GM20431 (cell line): ENCODE measurements around the gene RSKR.
"Not testable (repeated sequence)": the region's sequence is repeated elsewhere in the genome, so short reads cannot be mapped to it uniquely, and the experiment has no call there.

Source experiments
- in situ Hi-C: fragments of 300-500 bp; cut with MseI, MboI; formaldehyde crosslinking; loops from one replicate; pipeline ENCODE4 v1.15.0; 2020; ENCODE audit warnings: low sequenced_read_pairs; ENCODE audit not compliant: unreplicated experiment

Gene RSKR

DNA sequence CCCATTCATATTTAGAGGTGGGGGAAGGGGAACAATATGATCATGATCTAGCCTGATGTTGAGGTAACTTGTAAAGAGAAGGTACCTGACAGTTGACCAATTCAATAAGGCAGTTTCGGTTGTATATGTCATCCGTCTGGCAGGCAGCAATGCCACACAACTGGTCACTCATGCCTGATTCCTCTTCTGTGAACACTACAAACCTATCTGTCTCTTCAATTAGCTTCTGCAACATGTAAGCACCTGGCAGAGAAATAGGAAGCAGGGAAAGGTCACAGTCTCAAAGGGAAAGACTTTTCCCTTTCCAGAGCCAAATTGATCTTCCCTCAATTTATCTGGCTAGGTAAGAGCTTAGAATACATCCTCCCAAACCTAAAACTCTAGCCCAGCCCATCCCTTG is 10.2 kb upstream of the RSKR start:
- in situ Hi-C loops, result no loop called here

DNA sequence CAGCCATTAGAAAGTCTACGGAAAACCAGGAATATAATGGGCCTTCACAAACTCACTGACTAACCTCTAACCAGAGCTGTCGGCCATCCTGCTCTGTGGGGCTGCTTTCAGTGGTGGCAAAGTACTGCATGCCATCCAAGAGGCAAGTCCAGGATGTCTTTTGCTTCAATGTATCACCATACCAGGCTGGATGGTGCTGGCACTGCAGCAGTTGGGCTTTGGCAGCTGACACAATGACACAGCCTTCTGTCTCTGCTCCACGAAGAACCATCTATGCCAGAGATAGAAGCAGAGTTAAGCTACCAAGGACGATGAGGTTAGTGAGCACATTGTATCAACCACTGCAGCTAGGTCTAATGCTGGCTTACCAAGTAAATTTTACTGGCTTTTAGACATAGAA is 9.7 kb upstream of the RSKR start:
- in situ Hi-C loops, result no loop called here

DNA sequence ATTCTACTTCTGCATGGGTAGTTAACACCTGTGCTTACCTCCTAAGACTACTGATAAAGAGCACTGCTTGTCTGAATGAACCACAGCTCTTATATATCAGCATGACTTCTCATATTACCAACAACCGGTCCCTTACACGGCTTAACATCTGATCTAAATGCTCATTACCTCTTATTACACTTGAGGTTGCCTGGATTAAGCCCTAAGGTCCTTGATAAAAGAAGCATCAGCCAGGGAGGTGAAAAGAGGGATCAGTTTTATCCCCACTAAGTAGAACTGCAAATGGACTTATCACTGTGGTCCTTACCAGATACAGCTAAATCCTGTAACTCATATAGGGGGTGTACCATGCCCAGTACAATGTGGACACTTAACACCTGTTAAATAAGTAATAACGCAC is 8.2 kb upstream of the RSKR start:
- in situ Hi-C loops, result no loop called here

DNA sequence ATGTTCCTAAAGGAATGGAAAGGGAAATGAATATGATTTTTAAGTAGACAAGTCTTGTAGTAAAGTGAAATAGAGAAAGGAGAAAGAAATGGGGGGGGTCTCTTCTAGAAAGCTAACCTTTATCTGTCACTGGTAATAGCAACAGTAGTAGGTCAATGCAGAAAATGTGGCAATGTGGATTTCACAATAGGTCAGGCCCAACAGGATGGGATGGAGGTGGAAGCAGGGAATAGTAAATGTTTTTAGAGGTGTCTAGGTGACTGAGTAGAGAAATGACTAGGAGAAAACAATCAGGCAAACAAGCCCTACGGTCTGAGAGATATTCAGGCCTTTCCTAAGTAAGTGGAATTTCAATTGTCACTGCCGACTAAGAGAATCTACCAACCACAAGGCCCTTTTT is 6.0 kb upstream of the RSKR start:
- in situ Hi-C loops, result no loop called here

- in situ Hi-C loops, result loop anchor here (10.0 kb wide), 1 partner anchor 124 kb away; no protein-coding TSS in a partner anchor
Observed at GRCh38 chr17:28618464-28618863, 4.5 kb upstream of the RSKR start.

DNA sequence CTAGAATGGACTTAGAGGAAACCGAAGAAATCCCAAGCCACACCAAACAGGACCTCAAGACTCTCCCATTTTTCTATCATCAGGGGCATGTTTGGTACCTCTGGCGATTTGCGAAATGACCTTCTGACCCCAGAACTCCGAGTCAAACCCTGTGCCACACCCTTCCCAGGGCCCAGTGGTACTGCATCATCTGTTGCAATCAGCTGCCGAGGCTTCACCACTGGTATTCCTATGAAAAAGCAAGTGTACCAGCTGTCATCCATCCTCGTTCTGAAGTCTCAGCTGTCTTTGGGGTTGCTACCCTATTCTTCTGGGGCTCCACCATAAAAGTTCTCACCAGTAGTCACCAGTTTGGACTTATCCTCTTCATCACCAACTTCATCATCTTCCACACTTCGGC is 2.3 kb upstream of the RSKR start:
- in situ Hi-C loops, result loop anchor here (10.0 kb wide), 1 partner anchor 121 kb away; no protein-coding TSS in a partner anchor

DNA sequence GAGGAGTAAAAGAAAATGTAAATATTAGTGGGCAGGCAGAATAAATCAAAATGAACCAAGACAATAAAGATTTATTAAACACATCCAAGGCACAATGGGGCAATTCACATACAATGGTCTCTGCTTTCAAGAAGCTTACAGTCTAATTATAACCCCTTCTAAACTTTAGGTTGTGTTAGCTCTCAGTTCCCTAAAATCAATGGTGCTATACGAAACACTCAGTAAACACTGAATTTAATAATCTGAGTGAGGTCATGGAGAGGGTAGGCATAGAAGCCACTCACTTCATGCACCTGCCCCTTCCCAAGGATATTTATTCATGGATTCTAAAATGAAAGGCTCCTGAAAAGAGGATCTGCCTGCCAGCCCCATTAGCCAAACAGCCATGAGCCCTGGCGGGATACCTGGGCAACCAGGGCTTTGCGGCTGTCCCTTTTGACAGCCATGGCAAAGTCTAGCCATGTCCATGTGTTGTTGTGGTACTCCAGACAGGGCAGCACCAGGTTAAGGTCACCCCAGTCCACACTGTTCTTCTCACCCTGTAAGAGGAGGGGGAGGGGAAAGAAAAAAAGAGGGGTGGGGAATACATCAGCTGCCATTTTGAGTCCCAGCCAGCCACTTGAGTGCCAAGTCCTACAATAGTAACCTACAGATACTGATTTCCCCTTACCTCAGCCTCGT is 1.4 kb upstream of the RSKR start:
- in situ Hi-C loops, result loop anchor here (10.0 kb wide), 1 partner anchor 121 kb away; no protein-coding TSS in a partner anchor

GRCh38 chr17:28612936-28613872 is 781 bp downstream of the RSKR start:
- in situ Hi-C loops, result loop anchor here (10.0 kb wide), 1 partner anchor 118 kb away; no protein-coding TSS in a partner anchor

DNA sequence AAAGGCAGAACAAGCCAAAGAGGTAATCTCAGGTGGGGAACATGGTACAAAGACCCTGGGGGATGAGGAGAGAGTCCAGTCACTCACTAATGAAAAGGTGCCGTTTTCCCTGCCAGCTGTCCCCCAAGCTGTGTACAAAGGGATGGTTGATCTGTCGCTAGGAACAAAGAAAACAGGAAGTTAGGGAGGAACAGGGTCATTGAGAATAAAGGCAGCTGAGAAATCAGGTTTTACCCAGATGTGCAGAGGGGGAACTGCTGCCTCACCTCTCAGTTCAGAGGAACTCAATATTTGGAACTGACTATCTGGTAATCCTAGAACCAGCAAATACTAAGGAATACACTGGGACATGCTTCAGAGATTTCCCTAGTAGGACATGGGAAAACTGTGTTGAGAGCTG is 1.5 kb downstream of the RSKR start:
- in situ Hi-C loops, result loop anchor here (10.0 kb wide), 1 partner anchor 118 kb away; no protein-coding TSS in a partner anchor

DNA sequence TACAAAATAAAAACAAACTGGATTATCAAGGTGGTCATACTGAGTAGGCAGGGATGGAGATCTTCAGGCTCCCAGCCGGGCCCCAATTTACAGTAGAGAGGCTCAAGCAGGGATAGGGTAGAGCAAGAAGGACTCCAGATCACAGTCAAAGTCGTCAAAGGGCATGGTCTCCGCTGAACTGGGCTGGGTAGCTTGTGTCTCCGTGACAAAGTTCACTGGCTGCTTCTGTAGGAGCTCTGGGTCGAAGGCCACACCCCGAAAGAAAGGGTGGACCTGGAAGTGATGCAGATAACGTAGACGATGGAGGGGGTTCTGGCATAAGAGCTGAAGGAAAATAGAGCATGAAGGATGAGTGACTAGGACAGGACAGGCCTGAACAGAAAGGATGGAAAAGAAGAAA is 3.6 kb downstream of the RSKR start:
- in situ Hi-C loops, result loop anchor here (10.0 kb wide), 1 partner anchor 116 kb away; no protein-coding TSS in a partner anchor

DNA sequence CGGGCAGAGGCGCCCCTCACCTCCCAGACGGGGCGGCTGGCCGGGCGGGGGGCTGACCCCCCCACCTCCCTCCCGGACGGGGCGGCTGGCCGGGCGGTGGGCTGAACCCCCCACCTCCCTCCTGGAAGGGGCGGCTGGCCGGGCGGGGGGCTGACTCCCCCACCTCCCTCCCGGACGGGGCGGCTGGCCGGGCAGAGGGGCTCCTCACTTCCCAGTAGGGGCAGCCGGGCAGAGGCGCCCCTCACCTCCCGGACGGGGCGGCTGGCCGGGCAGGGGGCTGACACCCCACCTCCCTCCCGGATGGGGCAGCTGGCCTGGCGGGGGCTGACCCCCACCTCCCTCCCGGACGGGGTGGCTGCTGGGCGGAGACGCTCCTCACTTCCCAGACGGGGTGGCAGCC is 10.0 kb downstream of the RSKR start:
- in situ Hi-C loops, result not testable (repeated sequence)

DNA sequence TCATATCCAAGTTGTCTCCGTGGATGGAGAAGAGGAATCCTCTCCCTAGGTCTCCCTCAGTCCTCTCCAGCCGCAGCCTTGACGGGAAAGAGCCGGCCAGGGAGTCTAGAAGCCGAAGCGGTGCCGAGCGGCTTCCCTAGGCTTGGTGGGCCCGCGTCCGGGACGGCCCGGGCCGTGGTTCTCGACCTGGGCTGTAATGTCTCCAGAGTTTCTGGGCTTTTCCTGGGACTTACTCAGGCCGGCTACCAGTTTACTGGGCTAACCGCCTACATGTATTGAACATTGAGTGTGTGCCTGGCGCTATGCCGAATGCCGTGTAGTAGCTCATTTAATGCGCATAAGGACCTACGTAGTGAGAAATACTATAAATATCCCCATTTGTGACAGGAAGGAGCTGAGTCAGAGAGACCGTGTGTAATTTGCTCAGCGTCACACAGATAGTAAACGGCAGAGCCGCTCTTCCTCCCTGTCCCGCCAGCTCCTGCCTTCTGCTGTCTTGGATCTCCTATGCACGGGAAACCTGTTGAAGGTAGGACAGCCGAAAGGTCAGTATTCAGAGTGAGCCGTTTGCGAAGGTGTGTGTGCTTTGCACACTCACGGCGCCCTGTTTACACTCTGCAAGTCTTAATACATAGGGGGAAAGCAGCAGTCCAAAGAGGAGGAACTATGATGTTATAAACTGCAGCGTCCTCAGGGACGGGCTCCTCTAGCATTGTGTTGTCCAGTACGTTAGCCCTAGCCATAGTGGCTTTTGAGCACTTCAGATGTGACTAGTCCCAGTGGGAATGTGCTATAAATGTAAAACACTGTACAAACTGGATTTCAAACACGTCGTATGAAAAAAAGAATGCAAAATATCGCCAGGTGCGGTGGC is 14.4 kb downstream of the RSKR start:
- in situ Hi-C loops, result no loop called here

- in situ Hi-C loops, result no loop called here
Observed at GRCh38 chr17:28598799-28599310, 15.1 kb downstream of the RSKR start, which contains the start of gene SPAG5. Gene SPAG5 (minus strand): TSS chr17:28599025. CDS start chr17:28598946, 79 bp downstream.

DNA sequence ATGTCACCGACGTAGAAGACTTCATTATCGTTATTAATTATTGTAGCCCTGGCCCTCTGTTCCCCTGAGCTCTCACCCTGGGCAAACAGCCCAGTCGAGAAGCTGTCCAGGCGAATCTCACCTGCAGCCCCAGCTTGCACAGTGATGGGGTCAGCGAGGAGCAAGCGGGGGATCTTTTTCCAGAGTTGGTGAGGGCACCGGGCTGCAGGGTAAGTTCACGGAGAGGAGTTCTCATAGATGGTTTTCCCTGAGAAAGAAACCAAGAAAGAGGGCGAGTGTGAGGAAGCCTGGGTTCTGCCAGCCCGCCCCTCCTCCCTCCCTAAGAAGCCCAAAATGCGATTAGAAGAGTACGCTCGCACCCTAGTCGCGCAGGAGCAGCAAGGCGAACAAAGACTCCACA is 15.6 kb downstream of the RSKR start:
- in situ Hi-C loops, result no loop called here

DNA sequence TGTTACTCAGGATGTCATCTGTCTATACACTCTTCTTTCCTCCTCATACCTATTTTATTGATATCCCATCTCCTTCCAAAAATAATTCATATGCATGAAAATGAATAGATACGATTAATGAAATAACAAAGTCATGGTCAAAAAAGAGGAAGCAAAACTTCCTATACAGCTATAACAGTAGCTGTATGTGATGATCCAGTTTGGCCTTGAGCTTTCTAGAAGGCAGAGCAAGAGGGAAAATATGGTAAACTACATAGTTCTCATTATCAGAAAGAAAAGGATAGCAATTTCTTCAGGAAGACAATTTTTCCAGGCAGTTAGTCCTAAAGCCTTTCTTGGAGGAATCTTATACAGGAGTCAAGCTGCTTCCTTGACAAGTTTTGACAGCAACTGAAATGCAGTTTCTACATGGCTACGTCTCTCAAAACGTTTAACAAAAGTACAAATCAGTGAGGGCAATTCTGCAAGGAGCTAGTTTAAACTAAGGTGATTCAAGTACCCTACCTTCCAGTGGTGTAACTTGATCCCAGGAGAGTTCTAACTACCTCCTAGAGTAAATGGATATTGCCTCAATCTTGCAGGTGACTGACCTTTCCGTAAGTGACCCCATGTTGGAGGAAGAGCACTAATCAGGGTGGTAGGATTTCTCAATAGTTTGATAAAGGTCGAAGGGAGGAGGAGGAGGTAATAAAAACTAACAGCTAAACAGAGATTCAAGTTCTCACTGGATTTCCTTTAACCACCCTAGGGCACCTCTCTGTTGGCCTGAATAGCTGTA is 16.2 kb downstream of the RSKR start:
- in situ Hi-C loops, result no loop called here

DNA sequence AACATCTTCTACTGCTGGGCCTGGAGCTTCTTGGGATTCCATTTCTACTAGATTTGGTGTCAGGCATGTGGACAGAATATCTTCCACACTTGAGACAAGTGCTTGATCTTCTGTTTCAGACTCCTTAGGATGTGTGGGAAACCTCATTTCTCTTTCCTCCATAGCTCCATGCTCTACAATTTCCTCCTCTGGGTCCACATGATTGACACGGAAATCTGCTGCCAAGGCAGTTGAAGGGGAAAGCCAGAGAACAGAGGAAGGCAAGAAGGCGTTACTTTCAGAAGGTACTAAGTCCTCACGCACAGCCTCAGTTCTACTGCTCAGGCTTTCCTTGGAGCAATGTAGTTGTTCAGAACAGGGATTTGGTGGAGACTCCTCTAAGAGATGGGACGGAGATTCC is 21.7 kb downstream of the RSKR start:
- in situ Hi-C loops, result no loop called here

DNA sequence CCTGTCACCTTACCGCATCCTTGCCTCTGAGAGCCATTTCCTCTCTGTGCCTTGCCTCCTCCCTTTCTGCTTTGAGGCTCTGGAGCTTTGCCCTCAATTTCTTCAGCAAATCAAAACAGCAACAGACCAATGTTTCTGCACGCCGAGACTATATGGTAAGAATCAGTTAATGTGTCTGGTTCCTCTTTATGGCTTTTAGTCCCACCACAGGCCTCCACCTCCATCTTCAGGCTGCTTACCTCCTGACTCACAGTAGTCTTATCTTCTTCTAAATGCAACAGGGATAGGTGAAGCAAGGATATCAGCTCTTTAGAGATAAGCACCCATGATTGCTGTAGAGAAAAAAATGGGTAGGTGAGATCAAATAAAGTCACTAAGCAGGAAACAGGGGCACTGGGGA is 28.1 kb downstream of the RSKR start:
- in situ Hi-C loops, result no loop called here

GRCh38 chr17:28584434-28584833 is 29.6 kb downstream of the RSKR start:
- in situ Hi-C loops, result no loop called here

DNA sequence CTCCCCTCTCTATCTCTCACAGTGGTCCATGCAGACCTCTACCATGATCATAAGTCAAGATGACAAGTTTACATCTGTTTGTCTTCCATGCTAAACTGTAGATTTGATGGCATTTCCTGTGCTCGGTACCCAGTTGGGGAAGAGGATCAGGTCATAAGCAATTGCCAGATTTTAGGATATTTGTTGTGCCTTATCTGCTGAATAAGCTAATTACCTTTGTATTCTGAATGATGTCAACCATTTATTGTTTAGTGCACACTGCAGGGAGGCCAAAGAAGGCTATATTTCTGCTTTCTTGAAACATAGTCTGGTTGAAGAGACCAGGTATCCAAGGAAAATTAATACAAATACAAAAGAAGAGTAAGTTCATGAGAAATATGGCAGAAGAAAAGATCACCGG is 31.5 kb downstream of the RSKR start:
- in situ Hi-C loops, result no loop called here
